Calu3 (cell line): ENCODE results near the gene STIM1. TPM values are rescaled to one million over a fixed set of nuclear protein-coding genes. Genes with fewer than 3 reads are reported as not detected.

Experiments
- BruUV-seq: library from RNA; stranded (reverse); fragments of 400-500 nt; replicated peaks from 2 replicates; lab custom pipeline; 2021; lab: Mats Ljungman, UMichigan
- CTCF ChIA-PET: fragments of 300-600 bp; sonication (Branson Sonifier 250); formaldehyde crosslinking; loops from one replicate; lab custom pipeline; 2022; ENCODE audit warnings: antibody characterized with exemption; lab: Charles Lee
- DNase-seq: peaks from one replicate; pipeline ENCODE4 v3.0.0; 2022
- H3K27ac Mint-ChIP-seq: one replicate; pipeline ENCODE4 v1.8.0; 2022; ENCODE audit warnings: mixed read lengths; ENCODE audit not compliant: unreplicated experiment
- H3K27me3 Mint-ChIP-seq: one replicate; pipeline ENCODE4 v1.8.0; 2022; ENCODE audit warnings: mixed read lengths; ENCODE audit not compliant: unreplicated experiment
- H3K36me3 Mint-ChIP-seq: one replicate; pipeline ENCODE4 v1.8.0; 2022; ENCODE audit warnings: mild to moderate bottlenecking, moderate library complexity, mixed read lengths; ENCODE audit not compliant: insufficient read depth, unreplicated experiment
- H3K4me1 Mint-ChIP-seq: one replicate; pipeline ENCODE4 v1.8.0; 2022; ENCODE audit warnings: mild to moderate bottlenecking, low read depth, mixed read lengths; ENCODE audit not compliant: unreplicated experiment
- H3K4me3 Mint-ChIP-seq: one replicate; pipeline ENCODE4 v1.8.0; 2022; ENCODE audit warnings: mild to moderate bottlenecking, low read depth, moderate library complexity, mixed read lengths; ENCODE audit not compliant: unreplicated experiment
- H3K9me3 Mint-ChIP-seq: one replicate; pipeline ENCODE4 v1.8.0; 2022; ENCODE audit warnings: low read depth, mixed read lengths; ENCODE audit not compliant: unreplicated experiment
- intact Hi-C: fragments of 100-400 bp; cut with micrococcal nuclease; formaldehyde crosslinking; loops from one replicate; pipeline ENCODE4 v1.10.0; 2022; ENCODE audit not compliant: unreplicated experiment
- total RNA-seq: library from RNA; stranded (reverse); gene quantifications from 2 replicates; pipeline ENCODE4 v1.2.3, GENCODE V29; 2022
- TF ChIP-seq, protein P1 (sequence below): fragments of 200-600 bp; IDR thresholded peaks from one replicate; pipeline ENCODE4 v1.8.0; 2022; ENCODE audit warnings: antibody characterized with exemption; ENCODE audit not compliant: unreplicated experiment

STIM1 gene
- total RNA-seq, 1 experiment from 2014 or later, result 60.1 TPM

DNA sequence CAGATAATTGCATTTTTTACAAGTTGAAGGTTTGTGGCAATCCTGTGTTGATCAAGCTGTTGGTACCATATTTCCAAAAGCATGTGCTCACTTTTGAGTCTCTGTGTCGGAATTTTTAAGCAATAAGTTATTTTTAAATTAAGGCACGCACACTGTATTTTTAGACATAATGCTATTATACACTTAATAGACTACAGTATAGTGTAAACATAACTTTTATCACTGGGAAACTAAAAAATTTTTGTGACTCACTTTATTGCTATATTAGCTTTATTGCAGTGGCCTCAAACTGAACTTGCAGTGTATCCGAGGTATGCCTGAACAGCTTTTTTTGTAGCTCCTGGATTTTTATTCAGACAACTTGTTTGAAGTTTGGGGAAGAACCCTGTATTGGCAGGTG, 207.9 kb downstream of the STIM1 start:
- no peaks in the 10 kb centered on the region for H3K9me3 Mint-ChIP-seq
- no peak overlapping the region for H3K27ac Mint-ChIP-seq
- no TSS peak for BruUV-seq
- intact Hi-C loops, result no loop called here
- H3K27me3 Mint-ChIP-seq, result no peaks in the 10 kb centered on the region
- no peaks in the 10 kb centered on the region for H3K36me3 Mint-ChIP-seq
- CTCF ChIA-PET, result interaction anchor here (1.4 kb wide), 2 partner anchors 9 to 222 kb away, joined by 4 to 6 read pairs; partner anchors contain the start of gene RHOG
- H3K4me1 Mint-ChIP-seq, result no peaks in the 10 kb centered on the region
- TF ChIP-seq, protein P1, sequence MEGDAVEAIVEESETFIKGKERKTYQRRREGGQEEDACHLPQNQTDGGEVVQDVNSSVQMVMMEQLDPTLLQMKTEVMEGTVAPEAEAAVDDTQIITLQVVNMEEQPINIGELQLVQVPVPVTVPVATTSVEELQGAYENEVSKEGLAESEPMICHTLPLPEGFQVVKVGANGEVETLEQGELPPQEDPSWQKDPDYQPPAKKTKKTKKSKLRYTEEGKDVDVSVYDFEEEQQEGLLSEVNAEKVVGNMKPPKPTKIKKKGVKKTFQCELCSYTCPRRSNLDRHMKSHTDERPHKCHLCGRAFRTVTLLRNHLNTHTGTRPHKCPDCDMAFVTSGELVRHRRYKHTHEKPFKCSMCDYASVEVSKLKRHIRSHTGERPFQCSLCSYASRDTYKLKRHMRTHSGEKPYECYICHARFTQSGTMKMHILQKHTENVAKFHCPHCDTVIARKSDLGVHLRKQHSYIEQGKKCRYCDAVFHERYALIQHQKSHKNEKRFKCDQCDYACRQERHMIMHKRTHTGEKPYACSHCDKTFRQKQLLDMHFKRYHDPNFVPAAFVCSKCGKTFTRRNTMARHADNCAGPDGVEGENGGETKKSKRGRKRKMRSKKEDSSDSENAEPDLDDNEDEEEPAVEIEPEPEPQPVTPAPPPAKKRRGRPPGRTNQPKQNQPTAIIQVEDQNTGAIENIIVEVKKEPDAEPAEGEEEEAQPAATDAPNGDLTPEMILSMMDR, result no peak
- no peak for DNase-seq
- no peak overlapping the region for H3K4me3 Mint-ChIP-seq

DNA sequence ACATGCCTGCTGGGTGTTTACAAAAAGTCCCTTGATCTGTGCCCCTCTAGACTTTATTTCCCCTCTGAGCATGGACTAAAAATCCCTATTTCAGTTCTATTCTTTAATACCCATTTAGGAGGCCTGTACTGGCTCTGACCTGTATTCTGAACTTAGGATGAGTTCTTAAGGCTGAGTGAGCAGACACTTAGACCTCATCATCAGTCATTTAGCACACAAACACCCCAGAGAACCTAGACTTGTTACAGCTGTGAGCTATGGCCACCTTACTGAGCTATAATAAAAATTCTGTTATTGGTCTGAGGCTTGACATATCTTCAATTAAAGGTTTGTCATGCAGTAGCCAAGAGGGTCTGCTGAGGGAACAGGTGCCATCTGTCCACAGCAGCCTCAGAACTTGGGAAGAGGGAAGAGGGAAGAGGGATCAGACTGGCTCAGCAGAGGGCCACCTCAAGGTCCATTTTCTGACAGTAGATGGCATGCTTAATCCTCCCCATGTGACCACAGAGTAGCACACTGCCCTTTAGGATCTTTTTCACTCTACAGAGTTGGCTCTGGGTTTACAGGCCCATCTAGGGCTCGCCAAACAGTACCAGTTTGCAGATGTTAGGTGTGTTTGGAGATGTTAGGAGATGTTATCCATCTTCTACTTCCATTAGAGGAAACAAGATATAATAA, 209.0 kb downstream of the STIM1 start:
- no peaks in the 10 kb centered on the region for H3K9me3 Mint-ChIP-seq
- no peaks in the 10 kb centered on the region for H3K36me3 Mint-ChIP-seq
- TF ChIP-seq, protein P1, result no peak
- no peak for DNase-seq
- CTCF ChIA-PET, result interaction anchor here (0.6 to 1.4 kb wide), 5 partner anchors 8 to 223 kb away, joined by 3 to 6 read pairs (median 4); partner anchors contain the start of genes RHOG and STIM1
- no peak overlapping the region for H3K27ac Mint-ChIP-seq
- no peaks in the 10 kb centered on the region for H3K4me1 Mint-ChIP-seq
- no TSS peak for BruUV-seq
- intact Hi-C loops, result no loop called here
- H3K27me3 Mint-ChIP-seq, result no peaks in the 10 kb centered on the region
- H3K4me3 Mint-ChIP-seq, result no peak overlapping the region

DNA sequence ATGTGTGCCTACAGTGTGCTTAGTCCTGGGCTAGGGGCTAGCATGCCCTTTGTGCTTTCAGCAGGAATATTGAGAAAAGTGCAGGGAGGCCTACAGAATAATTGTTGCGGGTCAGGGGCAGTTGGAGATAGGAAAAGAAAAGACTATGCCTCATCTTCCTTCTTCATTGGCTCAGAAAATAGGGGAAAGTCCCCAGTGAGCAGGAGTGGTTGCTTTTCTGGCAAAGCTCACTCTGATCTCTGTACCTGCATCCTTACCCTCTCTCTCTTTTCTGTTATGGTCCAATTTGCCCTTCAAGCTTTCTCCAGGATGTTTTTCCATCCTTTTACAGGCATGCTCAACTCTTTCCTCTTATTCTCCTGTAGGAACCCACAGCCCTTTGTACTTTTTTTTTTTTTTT, 209.6 kb downstream of the STIM1 start:
- Mint-ChIP-seq H3K4me1 (no peaks in the 10 kb centered on the region), H3K4me3 (no peak overlapping the region), H3K27ac (no peak overlapping the region), H3K27me3 (no peaks in the 10 kb centered on the region), H3K9me3 (no peaks in the 10 kb centered on the region), H3K36me3 (no peaks in the 10 kb centered on the region)
- CTCF ChIA-PET, result interaction anchor here (1.1 to 1.2 kb wide), 2 partner anchors 210 to 216 kb away, joined by 3 read pairs; partner anchors contain the start of gene STIM1
- intact Hi-C loops, result no loop called here
- DNase-seq, result no peak
- BruUV-seq, result no TSS peak
- TF ChIP-seq, protein P1, result no peak

DNA sequence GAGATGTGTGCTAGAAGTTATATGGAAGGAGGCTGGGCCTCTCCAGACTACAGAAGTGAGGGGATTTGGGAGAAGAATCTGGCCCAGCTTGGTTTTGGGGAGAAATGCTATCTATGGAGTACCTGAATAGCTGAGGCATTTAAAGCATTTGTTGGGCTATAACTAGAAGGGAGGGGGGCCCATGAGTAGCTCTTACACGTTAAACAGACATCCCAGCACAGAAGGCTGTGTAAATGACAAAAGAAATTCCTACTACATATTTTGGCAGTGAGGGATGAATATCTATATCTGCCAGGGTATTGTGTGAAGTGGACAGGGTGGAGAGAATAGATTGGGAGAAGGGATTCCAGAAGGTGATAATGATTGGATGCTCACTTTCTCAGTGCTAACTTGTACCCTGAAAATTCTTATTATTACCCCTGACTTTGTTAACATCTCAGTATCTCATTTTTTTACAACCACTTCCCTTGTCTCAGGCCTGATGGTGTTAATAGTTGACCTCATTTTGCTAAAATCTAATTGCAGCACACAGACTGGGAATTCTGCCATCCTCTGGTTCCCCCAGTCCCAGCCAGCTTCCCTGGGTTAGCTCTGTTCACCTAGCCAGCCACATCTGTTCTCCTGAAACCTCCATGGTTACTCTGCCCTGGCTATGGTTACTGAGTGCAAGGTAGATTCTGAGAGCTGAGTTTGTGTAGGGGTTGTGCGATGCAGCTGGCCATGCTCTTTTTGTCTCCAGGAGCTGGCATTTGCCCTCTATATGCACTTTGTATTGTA, 210.3 kb downstream of the STIM1 start:
- intact Hi-C loops, result no loop called here
- no peaks in the 10 kb centered on the region for H3K4me1 Mint-ChIP-seq
- no peak overlapping the region for H3K4me3 Mint-ChIP-seq
- no peaks in the 10 kb centered on the region for H3K9me3 Mint-ChIP-seq
- CTCF ChIA-PET, result interaction anchor here (1.2 to 3.1 kb wide), 2 partner anchors 211 to 216 kb away, joined by 3 to 12 read pairs; partner anchors contain the start of gene STIM1
- TF ChIP-seq, protein P1, result no peak
- BruUV-seq, result no TSS peak
- no peaks in the 10 kb centered on the region for H3K36me3 Mint-ChIP-seq
- H3K27me3 Mint-ChIP-seq, result no peaks in the 10 kb centered on the region
- DNase-seq, result no peak
- H3K27ac Mint-ChIP-seq, result no peak overlapping the region
